Measurements from ENCODE around the gene ERMN.

DNA sequence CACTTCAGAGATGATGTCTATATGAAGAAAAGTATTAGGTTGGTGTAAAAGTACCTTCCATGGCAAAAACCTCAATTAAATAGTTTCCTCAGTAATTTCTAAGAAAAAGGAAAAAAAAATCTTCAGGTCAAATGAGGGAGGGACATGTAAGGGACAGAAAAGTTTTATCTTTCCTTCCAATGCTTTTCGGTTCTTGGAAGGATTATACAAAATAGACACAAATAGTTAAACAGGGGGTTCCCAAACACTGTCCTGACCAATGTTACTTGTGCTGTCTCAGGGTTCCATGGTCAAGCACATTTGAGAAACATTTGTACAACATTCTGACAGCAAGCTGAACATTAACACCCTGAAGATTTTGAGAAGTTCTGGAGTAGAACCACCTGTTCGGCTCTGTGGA lies 22.0 kb downstream of the ERMN start:
- no peak for TF ChIP-seq CTCF (IDR thresholded peaks at IDR 0.05)
- no peak for TF ChIP-seq POLR2AphosphoS5 (IDR thresholded peaks at IDR 0.05)
- no peak for TF ChIP-seq POLR2A (IDR thresholded peaks at IDR 0.05; ENCODE audit: low read depth)

Measured in esophagus muscularis mucosa (tissue), 3 donors.